HCT116 (cell line): ENCODE data around the gene DCAF11. TPM values are rescaled to one million over a fixed set of nuclear protein-coding genes. Genes with fewer than 3 reads are reported as not detected.

ENCODE experiments used
- ATAC-seq: fragments of 200-7000 bp; cut with Tn5 transposase; 2 replicates; pipeline ENCODE4 v1.9.1; 2020; ENCODE audit warnings: mild to moderate bottlenecking, moderate library complexity
- BruUV-seq: library from RNA; stranded (reverse); fragments of 400-500 nt; replicated peaks from 2 replicates; lab custom pipeline; 2021; lab: Mats Ljungman, UMichigan
- CTCF ChIA-PET: fragments of 300-600 bp; sonication (Branson Sonifier 250); formaldehyde crosslinking; loops from one replicate; lab custom pipeline; 2021; ENCODE audit warnings: antibody characterized with exemption; lab: Charles Lee
- POLR2A ChIA-PET: fragments of 300-600, 350-600 bp; sonication (Branson Sonifier 250); formaldehyde crosslinking; loops from one replicate; lab custom pipeline; 2021; ENCODE audit warnings: antibody characterized with exemption; lab: Charles Lee
- RAD21 ChIA-PET, 2 experiments: fragments of 300-600 bp; sonication (Branson Sonifier 250); formaldehyde crosslinking; loops; one replicate each; lab custom pipeline; 2023; ENCODE audit warnings: low total read pairs in 2 of 2; ENCODE audit not compliant: uncharacterized antibody in 2 of 2, unreplicated experiment in 2 of 2, low non-redundant PET in 1 of 2; lab: Charles Lee
- DNase-seq: peaks from one replicate; pipeline ENCODE4 v3.0.0-alpha.2; 2010; ENCODE audit warnings: low read depth, low spot score
- H2AFZ ChIP-seq: fragments of 200-600 bp; shearing (Covaris generic), sonication (generic); 2 replicates; pipeline ENCODE4 v1.6.1; 2017; ENCODE audit warnings: low read depth, mixed run types, mixed read lengths, antibody characterized with exemption, low read length; ENCODE audit not compliant: poor library complexity, severe bottlenecking
- H3K27ac ChIP-seq: 2 replicates; pipeline ENCODE4 v1.5.1; 2012; ENCODE audit warnings: low read depth, low read length
- H3K27me3 ChIP-seq: fragments of 200-600 bp; sonication (generic); 2 replicates; pipeline ENCODE4 v1.6.1; 2016; ENCODE audit warnings: mixed run types, low read length, mixed read lengths; ENCODE audit not compliant: insufficient read depth
- H3K36me3 ChIP-seq, 2 experiments: fragments of 200-500 bp in 1 of 2; fragments of 200-600 bp in 1 of 2; sonication (Bioruptor generic) in 1 of 2; sonication (generic) in 1 of 2; 2 replicates each; pipeline versions ENCODE4 v1.5.1 to v1.6.1; 2014 to 2016; ENCODE audit warnings: low read length in 2 of 2, inconsistent platforms in 1 of 2, mixed read lengths in 1 of 2, mixed run types in 1 of 2; ENCODE audit not compliant: insufficient read depth in 2 of 2, control insufficient read depth in 1 of 2
- H3K4me1 ChIP-seq, 2 experiments: fragments of 200-600 bp in 1 of 2; sonication (generic) in 1 of 2; 2 replicates each; pipeline versions ENCODE4 v1.5.1 to v1.6.1; 2012 to 2017; ENCODE audit warnings: low read length in 2 of 2, inconsistent platforms in 1 of 2, mild to moderate bottlenecking in 1 of 2, mixed read lengths in 1 of 2, mixed run types in 1 of 2, moderate library complexity in 1 of 2; ENCODE audit not compliant: insufficient read depth in 2 of 2, control insufficient read depth in 1 of 2
- H3K4me2 ChIP-seq: fragments of 200-600 bp; sonication (generic); 2 replicates; pipeline ENCODE4 v1.6.1; 2017; ENCODE audit warnings: mixed run types, low read length, mixed read lengths
- H3K4me3 ChIP-seq, 2 experiments: fragments of 200-600 bp in 1 of 2; sonication (generic) in 1 of 2; replicated peaks in 1 of 2; 2 replicates each; pipeline ENCODE4 v1.5.1; 2011 to 2016; ENCODE audit warnings: low read length in 2 of 2, control low read depth in 1 of 2, low read depth in 1 of 2, mild to moderate bottlenecking in 1 of 2, mixed read lengths in 1 of 2, mixed run types in 1 of 2
- H3K79me2 ChIP-seq: fragments of 200-600 bp; sonication (generic); 2 replicates; pipeline ENCODE4 v1.6.1; 2017; ENCODE audit warnings: mild to moderate bottlenecking, mixed run types, low read length, moderate library complexity, mixed read lengths; ENCODE audit not compliant: insufficient read depth
- H3K9ac ChIP-seq: fragments of 200-600 bp; sonication (generic); 2 replicates; pipeline ENCODE4 v1.6.1; 2016; ENCODE audit warnings: low read length, mixed read lengths
- H3K9me2 ChIP-seq: fragments of 200-600 bp; sonication (generic), shearing (Covaris generic); 2 replicates; pipeline ENCODE4 v1.6.1; 2017; ENCODE audit warnings: mixed run types, mild to moderate bottlenecking, moderate library complexity; ENCODE audit not compliant: insufficient read depth
- H3K9me3 ChIP-seq, 2 experiments: fragments of 200-500 bp in 1 of 2; fragments of 200-600 bp in 1 of 2; sonication (Bioruptor generic) in 1 of 2; sonication (generic) in 1 of 2; 2 replicates each; pipeline ENCODE4 v1.6.1; 2014 to 2017; ENCODE audit warnings: low read length in 2 of 2, mixed read lengths in 2 of 2, inconsistent platforms in 1 of 2, low read depth in 1 of 2, mild to moderate bottlenecking in 1 of 2, mixed run types in 1 of 2, moderate library complexity in 1 of 2; ENCODE audit not compliant: control insufficient read depth in 1 of 2, insufficient read depth in 1 of 2
- H4K20me1 ChIP-seq: fragments of 200-600 bp; sonication (generic), shearing (Covaris generic); 2 replicates; pipeline ENCODE4 v1.6.1; 2017; ENCODE audit warnings: mixed run types, mild to moderate bottlenecking, moderate library complexity; ENCODE audit not compliant: insufficient read depth
- CBX3 ChIP-seq: IDR thresholded peaks from 2 replicates; pipeline ENCODE4 v1.6.1; 2012; ENCODE audit warnings: low read depth
- CEBPB ChIP-seq: IDR thresholded peaks from 2 replicates; pipeline ENCODE4 v1.6.1; 2012; ENCODE audit warnings: low read depth
- ELF1 ChIP-seq: IDR thresholded peaks from 2 replicates; pipeline ENCODE4 v1.6.1; 2012; ENCODE audit warnings: low read depth, borderline replicate concordance
- EZH2 ChIP-seq: fragments of 200-600 bp; sonication (generic); IDR thresholded peaks from 2 replicates; pipeline ENCODE4 v1.6.1; 2017; ENCODE audit warnings: antibody characterized with exemption, mixed run types
- EZH2phosphoT487 ChIP-seq: fragments of 200-600 bp; IDR thresholded peaks from 2 replicates; pipeline ENCODE4 v1.6.1; 2018; ENCODE audit warnings: antibody characterized with exemption, borderline replicate concordance
- FOSL1 ChIP-seq: IDR thresholded peaks from 2 replicates; pipeline ENCODE4 v1.6.1; 2012; ENCODE audit warnings: low read depth
- POLR2A ChIP-seq: IDR thresholded peaks from 2 replicates; pipeline ENCODE4 v1.7.0; 2011; ENCODE audit warnings: borderline replicate concordance; ENCODE audit not compliant: insufficient read depth, insufficient read length; ENCODE audit errors: extremely low read depth
- RAD21 ChIP-seq: IDR thresholded peaks from 2 replicates; pipeline ENCODE4 v1.6.1; 2012; ENCODE audit warnings: low read depth, mild to moderate bottlenecking
- SIN3A ChIP-seq: IDR thresholded peaks from 2 replicates; pipeline ENCODE4 v1.6.1; 2012; ENCODE audit warnings: low read depth
- SP1 ChIP-seq: IDR thresholded peaks from 2 replicates; pipeline ENCODE4 v1.6.1; 2012; ENCODE audit warnings: low read depth
- SRF ChIP-seq: IDR thresholded peaks from 2 replicates; pipeline ENCODE4 v1.6.1; 2012; ENCODE audit warnings: low read depth
- YY1 ChIP-seq: IDR thresholded peaks from 2 replicates; pipeline ENCODE4 v1.6.1; 2011; ENCODE audit warnings: low read length, low read depth, moderate library complexity, mild to moderate bottlenecking; ENCODE audit not compliant: insufficient replicate concordance; ENCODE audit errors: extremely low read depth
- ZFX ChIP-seq: fragments of 450-650 bp; IDR thresholded peaks from 2 replicates; pipeline ENCODE4 v1.6.1; 2017
- ZNF274 ChIP-seq: fragments of 200-500 bp; sonication (Bioruptor generic); IDR thresholded peaks from 2 replicates; pipeline ENCODE4 v1.6.1; 2014; ENCODE audit warnings: mild to moderate bottlenecking, low read depth, low read length, inconsistent platforms
- intact Hi-C: fragments of 100-400 bp; cut with micrococcal nuclease; formaldehyde crosslinking; loops from 2 replicates; pipeline ENCODE4 v1.10.0; 2022
- total RNA-seq: library from RNA; stranded (reverse); gene quantifications from one replicate; pipeline ENCODE4 v1.2.1, GENCODE V29; 2021; ENCODE audit not compliant: unreplicated experiment
- TF ChIP-seq, protein P1 (sequence below): IDR thresholded peaks from 2 replicates; pipeline ENCODE4 v1.6.1; 2012
- TF ChIP-seq, protein P2 (sequence below): IDR thresholded peaks from 2 replicates; pipeline ENCODE4 v1.6.1; 2012
- TF ChIP-seq, protein P3 (sequence below): IDR thresholded peaks from 2 replicates; pipeline ENCODE4 v1.6.1; 2011; ENCODE audit warnings: mild to moderate bottlenecking, low read length, moderate library complexity; ENCODE audit not compliant: insufficient replicate concordance; ENCODE audit errors: extremely low read depth
- TF ChIP-seq, protein P4 (sequence below): IDR thresholded peaks from 2 replicates; pipeline ENCODE4 v1.6.1; 2012; ENCODE audit warnings: low read depth

The DCAF11 gene
- total RNA-seq, 1 experiment from 2014 or later = 47.5 TPM

DNA sequence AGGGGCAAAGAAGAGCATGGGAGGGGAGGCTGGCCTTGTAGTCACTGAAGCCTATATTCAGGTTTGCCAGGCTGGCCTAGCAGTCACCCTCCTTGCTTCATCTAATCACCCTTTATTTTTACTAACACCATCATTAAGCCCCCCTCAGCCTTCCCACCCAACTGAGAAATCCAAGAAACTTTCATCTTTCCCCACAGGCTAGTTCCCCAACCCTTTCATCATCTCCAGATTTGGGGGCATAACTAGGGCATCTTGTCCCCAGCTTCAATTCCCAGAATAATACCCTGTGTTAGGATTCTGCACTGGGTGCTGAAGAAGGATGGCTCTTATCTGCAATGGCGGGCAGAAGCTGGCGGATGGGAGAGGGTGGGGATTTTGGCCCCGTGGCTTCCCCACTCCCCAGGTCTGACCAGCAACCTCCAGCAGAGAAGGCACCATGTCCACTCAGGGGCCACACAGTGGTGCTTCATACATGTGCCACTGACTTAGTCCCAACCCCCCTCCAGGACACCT lies 13.5 kb upstream of the DCAF11 start (continued):
- TF ChIP-seq FOSL1 (no peak), RAD21 (no peak)
- TF ChIP-seq, all 23 proteins: peak for 0

DNA sequence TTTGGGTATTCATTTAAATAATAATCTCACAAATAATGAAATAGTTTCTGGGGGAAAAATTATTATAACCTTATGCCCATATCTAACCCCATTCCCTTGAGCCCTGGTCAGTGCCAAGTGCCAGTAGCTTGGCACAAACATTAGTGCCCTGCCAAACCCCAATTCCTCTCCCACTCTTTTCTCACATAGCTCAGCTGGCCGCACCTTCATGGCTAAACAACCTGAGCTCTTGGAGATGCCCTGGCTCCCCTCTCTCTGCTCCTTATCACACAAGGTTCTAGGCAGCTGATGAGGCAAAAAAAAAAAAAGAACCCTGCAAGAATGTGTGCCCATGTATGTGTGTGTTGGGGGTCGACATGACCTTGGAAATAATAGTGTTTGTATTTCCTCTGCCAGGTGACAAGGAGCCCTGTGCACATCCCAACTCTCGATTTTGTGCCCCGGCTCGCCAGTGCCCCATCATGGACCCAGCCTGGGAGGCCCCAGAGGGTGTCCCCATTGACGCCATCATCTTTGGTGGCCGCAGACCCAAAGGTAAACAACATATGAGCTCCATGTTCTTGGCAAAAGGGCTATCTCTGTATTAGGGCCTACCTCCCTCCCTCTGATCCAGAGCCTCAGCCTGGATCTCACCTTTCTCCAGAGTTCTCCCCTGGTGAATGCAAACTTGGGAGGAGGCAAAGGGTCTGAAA lies 12.1 kb upstream of the DCAF11 start:
- no TSS peak for BruUV-seq
- no peak for ATAC-seq
- Histone ChIP-seq H3K9ac (no peak overlapping the region), H3K9me3 (peaks cover 0 to 5% of the 10 kb centered on the region in 2 experiments; a peak in 1 of 4 replicates), H3K4me1 (no peaks in the 10 kb centered on the region), H3K27me3 (no peaks in the 10 kb centered on the region), H2AFZ (no peak overlapping the region), H3K27ac (no peak overlapping the region), H3K4me3 (no peak overlapping the region), H3K36me3 (no peaks in the 10 kb centered on the region), H3K79me2 (no peaks in the 10 kb centered on the region), H3K4me2 (no peak overlapping the region), H4K20me1 (no peaks in the 10 kb centered on the region), H3K9me2 (no peaks in the 10 kb centered on the region)
- ChIA-PET POLR2A (interaction anchor here (1.7 kb wide), 1 partner anchor 8 kb away, joined by 14 read pairs; the partner anchor contains the start of gene PCK2), RAD21 (no interaction called here), CTCF (interaction anchor here (1.0 kb wide), 1 partner anchor 9 kb away, joined by 4 read pairs; the partner anchor contains the start of gene PCK2)
- intact Hi-C loops = no loop called here
- DNase-seq = no peak
- TF ChIP-seq EZH2 = no peak
- no peak for TF ChIP-seq ZFX
- no peak for TF ChIP-seq SP1
- no peak for TF ChIP-seq YY1
- TF ChIP-seq, protein P1, sequence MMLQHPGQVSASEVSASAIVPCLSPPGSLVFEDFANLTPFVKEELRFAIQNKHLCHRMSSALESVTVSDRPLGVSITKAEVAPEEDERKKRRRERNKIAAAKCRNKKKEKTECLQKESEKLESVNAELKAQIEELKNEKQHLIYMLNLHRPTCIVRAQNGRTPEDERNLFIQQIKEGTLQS = no peak
- no peak for TF ChIP-seq CEBPB
- no peak for TF ChIP-seq POLR2A
- no peak for TF ChIP-seq CBX3
- no peak for TF ChIP-seq SRF
- no peak for TF ChIP-seq SIN3A
- no peak for TF ChIP-seq EZH2phosphoT487
- no peak for TF ChIP-seq RAD21
- TF ChIP-seq ZNF274 = no peak
- TF ChIP-seq, protein P2, sequence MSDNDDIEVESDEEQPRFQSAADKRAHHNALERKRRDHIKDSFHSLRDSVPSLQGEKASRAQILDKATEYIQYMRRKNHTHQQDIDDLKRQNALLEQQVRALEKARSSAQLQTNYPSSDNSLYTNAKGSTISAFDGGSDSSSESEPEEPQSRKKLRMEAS = no peak
- TF ChIP-seq ELF1 = no peak
- TF ChIP-seq, protein P3, sequence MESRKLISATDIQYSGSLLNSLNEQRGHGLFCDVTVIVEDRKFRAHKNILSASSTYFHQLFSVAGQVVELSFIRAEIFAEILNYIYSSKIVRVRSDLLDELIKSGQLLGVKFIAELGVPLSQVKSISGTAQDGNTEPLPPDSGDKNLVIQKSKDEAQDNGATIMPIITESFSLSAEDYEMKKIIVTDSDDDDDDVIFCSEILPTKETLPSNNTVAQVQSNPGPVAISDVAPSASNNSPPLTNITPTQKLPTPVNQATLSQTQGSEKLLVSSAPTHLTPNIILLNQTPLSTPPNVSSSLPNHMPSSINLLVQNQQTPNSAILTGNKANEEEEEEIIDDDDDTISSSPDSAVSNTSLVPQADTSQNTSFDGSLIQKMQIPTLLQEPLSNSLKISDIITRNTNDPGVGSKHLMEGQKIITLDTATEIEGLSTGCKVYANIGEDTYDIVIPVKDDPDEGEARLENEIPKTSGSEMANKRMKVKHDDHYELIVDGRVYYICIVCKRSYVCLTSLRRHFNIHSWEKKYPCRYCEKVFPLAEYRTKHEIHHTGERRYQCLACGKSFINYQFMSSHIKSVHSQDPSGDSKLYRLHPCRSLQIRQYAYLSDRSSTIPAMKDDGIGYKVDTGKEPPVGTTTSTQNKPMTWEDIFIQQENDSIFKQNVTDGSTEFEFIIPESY = no peak
- TF ChIP-seq, protein P4, sequence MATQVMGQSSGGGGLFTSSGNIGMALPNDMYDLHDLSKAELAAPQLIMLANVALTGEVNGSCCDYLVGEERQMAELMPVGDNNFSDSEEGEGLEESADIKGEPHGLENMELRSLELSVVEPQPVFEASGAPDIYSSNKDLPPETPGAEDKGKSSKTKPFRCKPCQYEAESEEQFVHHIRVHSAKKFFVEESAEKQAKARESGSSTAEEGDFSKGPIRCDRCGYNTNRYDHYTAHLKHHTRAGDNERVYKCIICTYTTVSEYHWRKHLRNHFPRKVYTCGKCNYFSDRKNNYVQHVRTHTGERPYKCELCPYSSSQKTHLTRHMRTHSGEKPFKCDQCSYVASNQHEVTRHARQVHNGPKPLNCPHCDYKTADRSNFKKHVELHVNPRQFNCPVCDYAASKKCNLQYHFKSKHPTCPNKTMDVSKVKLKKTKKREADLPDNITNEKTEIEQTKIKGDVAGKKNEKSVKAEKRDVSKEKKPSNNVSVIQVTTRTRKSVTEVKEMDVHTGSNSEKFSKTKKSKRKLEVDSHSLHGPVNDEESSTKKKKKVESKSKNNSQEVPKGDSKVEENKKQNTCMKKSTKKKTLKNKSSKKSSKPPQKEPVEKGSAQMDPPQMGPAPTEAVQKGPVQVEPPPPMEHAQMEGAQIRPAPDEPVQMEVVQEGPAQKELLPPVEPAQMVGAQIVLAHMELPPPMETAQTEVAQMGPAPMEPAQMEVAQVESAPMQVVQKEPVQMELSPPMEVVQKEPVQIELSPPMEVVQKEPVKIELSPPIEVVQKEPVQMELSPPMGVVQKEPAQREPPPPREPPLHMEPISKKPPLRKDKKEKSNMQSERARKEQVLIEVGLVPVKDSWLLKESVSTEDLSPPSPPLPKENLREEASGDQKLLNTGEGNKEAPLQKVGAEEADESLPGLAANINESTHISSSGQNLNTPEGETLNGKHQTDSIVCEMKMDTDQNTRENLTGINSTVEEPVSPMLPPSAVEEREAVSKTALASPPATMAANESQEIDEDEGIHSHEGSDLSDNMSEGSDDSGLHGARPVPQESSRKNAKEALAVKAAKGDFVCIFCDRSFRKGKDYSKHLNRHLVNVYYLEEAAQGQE = no peak
